A673 (cell line): ENCODE data around the gene TENM4.

Experiments
- EZH2 ChIP-seq: fragments of 200-600 bp; sonication (generic); IDR thresholded peaks from 2 replicates; pipeline ENCODE4 v1.6.1; 2017; ENCODE audit warnings: borderline replicate concordance, low read depth, mild to moderate bottlenecking, mixed read lengths, antibody characterized with exemption, low read length; ENCODE audit not compliant: poor library complexity, severe bottlenecking
- TF ChIP-seq, protein P1 (sequence below): fragments of 300-800, 200-600 bp; sonication (generic); conservative IDR thresholded peaks from 2 replicates; pipeline ENCODE4 v1.5.1; 2017; ENCODE audit warnings: low read depth, mild to moderate bottlenecking, antibody characterized with exemption, low read length, moderate library complexity, mixed read lengths

GRCh38 chr11:79362821-79363220 is 78.0 kb downstream of the TENM4 start:
- TF ChIP-seq, protein P1, sequence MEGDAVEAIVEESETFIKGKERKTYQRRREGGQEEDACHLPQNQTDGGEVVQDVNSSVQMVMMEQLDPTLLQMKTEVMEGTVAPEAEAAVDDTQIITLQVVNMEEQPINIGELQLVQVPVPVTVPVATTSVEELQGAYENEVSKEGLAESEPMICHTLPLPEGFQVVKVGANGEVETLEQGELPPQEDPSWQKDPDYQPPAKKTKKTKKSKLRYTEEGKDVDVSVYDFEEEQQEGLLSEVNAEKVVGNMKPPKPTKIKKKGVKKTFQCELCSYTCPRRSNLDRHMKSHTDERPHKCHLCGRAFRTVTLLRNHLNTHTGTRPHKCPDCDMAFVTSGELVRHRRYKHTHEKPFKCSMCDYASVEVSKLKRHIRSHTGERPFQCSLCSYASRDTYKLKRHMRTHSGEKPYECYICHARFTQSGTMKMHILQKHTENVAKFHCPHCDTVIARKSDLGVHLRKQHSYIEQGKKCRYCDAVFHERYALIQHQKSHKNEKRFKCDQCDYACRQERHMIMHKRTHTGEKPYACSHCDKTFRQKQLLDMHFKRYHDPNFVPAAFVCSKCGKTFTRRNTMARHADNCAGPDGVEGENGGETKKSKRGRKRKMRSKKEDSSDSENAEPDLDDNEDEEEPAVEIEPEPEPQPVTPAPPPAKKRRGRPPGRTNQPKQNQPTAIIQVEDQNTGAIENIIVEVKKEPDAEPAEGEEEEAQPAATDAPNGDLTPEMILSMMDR = no peak
- no peak for TF ChIP-seq EZH2
